Mucosa of rectum (tissue), 2 donors: ENCODE measurements around the gene BACE2.
"Not testable (repeated sequence)": the region's sequence is repeated elsewhere in the genome, so short reads cannot be mapped to it uniquely, and the experiment has no call there.

Source experiments
- H3K27ac ChIP-seq, 2 donors: one replicate each; pipeline ENCODE4 v1.7.0; 2013; ENCODE audit warnings: inconsistent platforms in 2 of 2, low read depth in 2 of 2, low read length in 2 of 2
- H3K27me3 ChIP-seq, 2 donors: one replicate each; pipeline ENCODE4 v1.7.0; 2013; ENCODE audit warnings: low read length in 2 of 2; ENCODE audit not compliant: control insufficient read depth in 2 of 2, insufficient read depth in 2 of 2
- H3K36me3 ChIP-seq, 2 donors: one replicate each; pipeline ENCODE4 v1.7.0; 2013; ENCODE audit warnings: low read length in 2 of 2; ENCODE audit not compliant: control insufficient read depth in 2 of 2, insufficient read depth in 2 of 2
- H3K4me1 ChIP-seq, 2 donors: one replicate each; pipeline ENCODE4 v1.7.0; 2013; ENCODE audit warnings: low read length in 2 of 2, mild to moderate bottlenecking in 1 of 2; ENCODE audit not compliant: control insufficient read depth in 2 of 2, insufficient read depth in 2 of 2
- H3K4me3 ChIP-seq, 2 donors: one replicate each; pipeline ENCODE4 v1.7.0; 2013; ENCODE audit warnings: low read length in 2 of 2
- H3K9ac ChIP-seq, 2 donors: one replicate each; pipeline ENCODE4 v1.7.0; 2013; ENCODE audit warnings: low read length in 2 of 2, low read depth in 1 of 2, mild to moderate bottlenecking in 1 of 2
- H3K9me3 ChIP-seq, 2 donors: one replicate each; pipeline ENCODE4 v1.7.0; 2013; ENCODE audit warnings: low read length in 2 of 2; ENCODE audit not compliant: control insufficient read depth in 2 of 2
- donor health status: healthy.
- donor health status: Normal muscosa, but diverticular disease.

Gene BACE2

GRCh38 chr21:41289431-41289830 lies 121.5 kb downstream of the BACE2 start:
- H3K9ac ChIP-seq: no peak overlapping the region
- H3K36me3 ChIP-seq: no peaks in the 10 kb centered on the region
- H3K27me3 ChIP-seq: peaks cover 10 to 24% of the 10 kb centered on the region in 2 donors
- no peak overlapping the region for H3K4me3 ChIP-seq
- no peaks in the 10 kb centered on the region for H3K4me1 ChIP-seq
- no peak overlapping the region for H3K27ac ChIP-seq
- H3K9me3 ChIP-seq: no peaks in the 10 kb centered on the region

GRCh38 chr21:41290106-41290799 lies 122.3 kb downstream of the BACE2 start:
- peak overlapping the region in 1 of 2 donors; percentile 29 for H3K4me3 ChIP-seq
- H3K27me3 ChIP-seq: peaks cover 10 to 24% of the 10 kb centered on the region in 2 donors
- no peaks in the 10 kb centered on the region for H3K4me1 ChIP-seq
- no peak overlapping the region for H3K9ac ChIP-seq
- H3K36me3 ChIP-seq: no peaks in the 10 kb centered on the region
- H3K9me3 ChIP-seq: no peaks in the 10 kb centered on the region
- no peak overlapping the region for H3K27ac ChIP-seq

GRCh38 chr21:41294548-41295231 lies 126.7 kb downstream of the BACE2 start:
- no peak overlapping the region for H3K27ac ChIP-seq
- no peak overlapping the region for H3K9ac ChIP-seq
- H3K4me3 ChIP-seq: no peak overlapping the region
- peaks cover 2 to 4% of the 10 kb centered on the region in 2 donors for H3K4me1 ChIP-seq
- peaks cover 9 to 24% of the 10 kb centered on the region in 2 donors for H3K27me3 ChIP-seq
- no peaks in the 10 kb centered on the region for H3K36me3 ChIP-seq
- no peaks in the 10 kb centered on the region for H3K9me3 ChIP-seq

GRCh38 chr21:41295721-41296254 lies 127.8 kb downstream of the BACE2 start:
- Histone ChIP-seq H3K4me1 (peaks cover 2 to 4% of the 10 kb centered on the region in 2 donors), H3K9ac (no peak overlapping the region), H3K27me3 (peaks cover 5 to 18% of the 10 kb centered on the region in 2 donors), H3K36me3 (no peaks in the 10 kb centered on the region), H3K9me3 (no peaks in the 10 kb centered on the region), H3K27ac (no peak overlapping the region), H3K4me3 (no peak overlapping the region)

- Histone ChIP-seq H3K4me3 (no peak overlapping the region), H3K27ac (no peak overlapping the region), H3K4me1 (no peaks in the 10 kb centered on the region), H3K9me3 (no peaks in the 10 kb centered on the region), H3K9ac (no peak overlapping the region), H3K27me3 (peaks cover 0 to 22% of the 10 kb centered on the region in 2 donors), H3K36me3 (no peaks in the 10 kb centered on the region)
Observed at GRCh38 chr21:41302976-41303375, 135.0 kb downstream of the BACE2 start.

GRCh38 chr21:41304068-41304720 lies 136.2 kb downstream of the BACE2 start:
- H3K4me3 ChIP-seq: no peak overlapping the region
- no peak overlapping the region for H3K9ac ChIP-seq
- H3K4me1 ChIP-seq: no peaks in the 10 kb centered on the region

GRCh38 chr21:41307219-41307618 lies 139.3 kb downstream of the BACE2 start:
- H3K4me3 ChIP-seq: no peak overlapping the region
- peaks cover 8 to 52% of the 10 kb centered on the region in 2 donors for H3K27me3 ChIP-seq
- H3K9me3 ChIP-seq: peaks cover 0 to 1% of the 10 kb centered on the region in 2 donors
- no peaks in the 10 kb centered on the region for H3K36me3 ChIP-seq
- no peak overlapping the region for H3K27ac ChIP-seq
- H3K4me1 ChIP-seq: no peaks in the 10 kb centered on the region
- H3K9ac ChIP-seq: no peak overlapping the region

More at GRCh38 chr21:41304068-41304720, 136.2 kb downstream of the BACE2 start:
- H3K36me3 ChIP-seq: no peaks in the 10 kb centered on the region
- no peak overlapping the region for H3K27ac ChIP-seq
- H3K27me3 ChIP-seq: peaks cover 0 to 30% of the 10 kb centered on the region in 2 donors
- H3K9me3 ChIP-seq: peaks cover 0 to 1% of the 10 kb centered on the region in 2 donors

GRCh38 chr21:41313285-41314164 lies 145.6 kb downstream of the BACE2 start:
- not testable (repeated sequence) for H3K9me3 ChIP-seq, H3K9ac ChIP-seq, H3K4me1 ChIP-seq, H3K4me3 ChIP-seq, H3K27ac ChIP-seq, H3K36me3 ChIP-seq
- peaks cover 34 to 72% of the 10 kb centered on the region in 2 donors for H3K27me3 ChIP-seq

GRCh38 chr21:41315726-41316125 lies 147.8 kb downstream of the BACE2 start:
- no peak overlapping the region for H3K27ac ChIP-seq
- no peak overlapping the region for H3K9ac ChIP-seq
- H3K9me3 ChIP-seq: no peaks in the 10 kb centered on the region
- no peak overlapping the region for H3K4me3 ChIP-seq
- H3K36me3 ChIP-seq: no peaks in the 10 kb centered on the region
- peaks cover 0 to 3% of the 10 kb centered on the region in 2 donors for H3K4me1 ChIP-seq
- H3K27me3 ChIP-seq: peaks cover 28 to 64% of the 10 kb centered on the region in 2 donors
